Epithelial cell of proximal tubule (primary cell): ENCODE results near the gene RPL28. TPM values are rescaled to one million over a fixed set of nuclear protein-coding genes. Genes with fewer than 3 reads are reported as not detected.

Source experiments
- DNase-seq: peaks from one replicate; pipeline ENCODE4 v3.0.0-alpha.2; 2011; ENCODE audit warnings: low read depth
- H3K4me3 ChIP-seq: 2 replicates; pipeline ENCODE4 v1.5.1; 2011; ENCODE audit warnings: low read depth, mild to moderate bottlenecking, low read length
- CTCF ChIP-seq: conservative IDR thresholded peaks from 2 replicates; pipeline ENCODE4 v1.5.1; 2012; ENCODE audit warnings: low read depth, mild to moderate bottlenecking, low read length
- total RNA-seq: library from RNA; depleted of rRNA; stranded (reverse); fragments of >200 nt; gene quantifications from 2 replicates; pipeline ENCODE4 v1.2.3, GENCODE V29; 2015

RPL28 gene
- total RNA-seq, 1 donor from 2014 or later = 412 TPM

GRCh38 chr19:55354698-55355212 lies 31.0 kb upstream of the RPL28 start, which contains the start of gene COX6B2:
Gene COX6B2 (minus strand): TSS chr19:55354719. CDS start chr19:55354521, 198 bp downstream.
- peak within 1 kb of the TSS; percentile 57 for H3K4me3 ChIP-seq
- no peak for TF ChIP-seq CTCF

GRCh38 chr19:55355213-55355821 lies 30.4 kb upstream of the RPL28 start:
- no peak for TF ChIP-seq CTCF
- no peak for DNase-seq
- no peak overlapping the region for H3K4me3 ChIP-seq

More at GRCh38 chr19:55354698-55355212, 31.0 kb upstream of the RPL28 start, which contains the start of gene COX6B2:
- no peak for DNase-seq

- TF ChIP-seq CTCF = no peak
- no peak overlapping the region for H3K4me3 ChIP-seq
- no peak for DNase-seq
Observed at GRCh38 chr19:55358493-55358892, 27.2 kb upstream of the RPL28 start.

GRCh38 chr19:55358943-55359908 lies 26.5 kb upstream of the RPL28 start:
- H3K4me3 ChIP-seq = no peak overlapping the region
- no peak for TF ChIP-seq CTCF
- no peak for DNase-seq

GRCh38 chr19:55360902-55361301 lies 24.8 kb upstream of the RPL28 start:
- no peak for TF ChIP-seq CTCF
- DNase-seq = no peak
- no peak overlapping the region for H3K4me3 ChIP-seq

GRCh38 chr19:55362174-55362989 lies 23.4 kb upstream of the RPL28 start:
- H3K4me3 ChIP-seq = no peak overlapping the region
- DNase-seq = no peak
- TF ChIP-seq CTCF = no peak
